C4-2B (cell line): ENCODE measurements around the gene FAM9C.

Source experiments
- H3K27ac ChIP-seq: fragments of 450-650 bp; 2 replicates; pipeline ENCODE4 v1.5.1; 2017
- ZFX ChIP-seq: fragments of 450-650 bp; IDR thresholded peaks from 2 replicates; pipeline ENCODE4 v1.6.1; 2017
- TF ChIP-seq, protein P1 (sequence below): fragments of 450-650 bp; conservative IDR thresholded peaks from 2 replicates; pipeline ENCODE4 v1.5.1; 2017; ENCODE audit warnings: mild to moderate bottlenecking

The FAM9C gene

GRCh38 chrX:13080128-13080795, 35.8 kb upstream of the FAM9C start:
- TF ChIP-seq, protein P1, sequence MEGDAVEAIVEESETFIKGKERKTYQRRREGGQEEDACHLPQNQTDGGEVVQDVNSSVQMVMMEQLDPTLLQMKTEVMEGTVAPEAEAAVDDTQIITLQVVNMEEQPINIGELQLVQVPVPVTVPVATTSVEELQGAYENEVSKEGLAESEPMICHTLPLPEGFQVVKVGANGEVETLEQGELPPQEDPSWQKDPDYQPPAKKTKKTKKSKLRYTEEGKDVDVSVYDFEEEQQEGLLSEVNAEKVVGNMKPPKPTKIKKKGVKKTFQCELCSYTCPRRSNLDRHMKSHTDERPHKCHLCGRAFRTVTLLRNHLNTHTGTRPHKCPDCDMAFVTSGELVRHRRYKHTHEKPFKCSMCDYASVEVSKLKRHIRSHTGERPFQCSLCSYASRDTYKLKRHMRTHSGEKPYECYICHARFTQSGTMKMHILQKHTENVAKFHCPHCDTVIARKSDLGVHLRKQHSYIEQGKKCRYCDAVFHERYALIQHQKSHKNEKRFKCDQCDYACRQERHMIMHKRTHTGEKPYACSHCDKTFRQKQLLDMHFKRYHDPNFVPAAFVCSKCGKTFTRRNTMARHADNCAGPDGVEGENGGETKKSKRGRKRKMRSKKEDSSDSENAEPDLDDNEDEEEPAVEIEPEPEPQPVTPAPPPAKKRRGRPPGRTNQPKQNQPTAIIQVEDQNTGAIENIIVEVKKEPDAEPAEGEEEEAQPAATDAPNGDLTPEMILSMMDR, result no peak
- no peak for TF ChIP-seq ZFX
- no peak overlapping the region for H3K27ac ChIP-seq

DNA sequence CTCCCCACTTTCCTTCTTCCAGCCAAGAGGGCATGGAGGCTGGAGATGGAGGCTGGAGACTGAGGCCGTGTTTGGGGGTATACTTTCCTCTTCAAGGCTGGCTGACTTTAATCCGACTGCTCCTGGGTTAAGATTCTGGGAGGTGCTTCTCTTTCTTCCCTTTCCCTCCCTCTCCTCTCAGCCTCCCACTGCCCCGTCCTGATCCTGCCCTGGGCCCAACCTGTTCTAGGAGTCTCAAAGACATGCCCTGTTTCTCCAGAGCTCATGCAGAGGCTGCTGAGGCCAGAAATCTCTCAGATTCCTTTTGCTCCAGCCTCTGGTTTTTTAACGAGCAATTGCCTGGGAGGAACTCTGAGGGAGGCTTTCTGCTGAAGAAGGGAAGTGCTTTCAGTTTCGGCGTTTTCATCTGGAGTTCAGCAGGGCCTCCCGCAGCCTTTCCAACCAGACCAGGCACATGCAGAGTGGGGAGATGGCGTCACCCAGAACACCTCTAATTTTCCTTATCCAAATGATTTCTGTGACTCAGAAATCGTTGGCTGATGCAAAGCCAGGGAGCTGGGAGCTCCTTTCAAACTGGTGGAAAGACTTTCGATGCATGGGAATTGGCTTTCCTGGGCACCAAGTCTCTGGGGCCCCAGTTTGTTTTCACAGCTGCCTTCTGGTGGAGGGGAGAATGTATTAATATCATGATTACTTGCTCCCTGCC, 34.5 kb upstream of the FAM9C start:
- no peak overlapping the region for H3K27ac ChIP-seq
- TF ChIP-seq, protein P1, result no peak
- no peak for TF ChIP-seq ZFX

GRCh38 chrX:13077168-13077567, 32.7 kb upstream of the FAM9C start:
- TF ChIP-seq, protein P1, result no peak
- no peak for TF ChIP-seq ZFX
- no peak overlapping the region for H3K27ac ChIP-seq

GRCh38 chrX:13076176-13076961, 31.9 kb upstream of the FAM9C start:
- TF ChIP-seq, protein P1, result no peak
- TF ChIP-seq ZFX, result no peak
- H3K27ac ChIP-seq, result no peak overlapping the region

DNA sequence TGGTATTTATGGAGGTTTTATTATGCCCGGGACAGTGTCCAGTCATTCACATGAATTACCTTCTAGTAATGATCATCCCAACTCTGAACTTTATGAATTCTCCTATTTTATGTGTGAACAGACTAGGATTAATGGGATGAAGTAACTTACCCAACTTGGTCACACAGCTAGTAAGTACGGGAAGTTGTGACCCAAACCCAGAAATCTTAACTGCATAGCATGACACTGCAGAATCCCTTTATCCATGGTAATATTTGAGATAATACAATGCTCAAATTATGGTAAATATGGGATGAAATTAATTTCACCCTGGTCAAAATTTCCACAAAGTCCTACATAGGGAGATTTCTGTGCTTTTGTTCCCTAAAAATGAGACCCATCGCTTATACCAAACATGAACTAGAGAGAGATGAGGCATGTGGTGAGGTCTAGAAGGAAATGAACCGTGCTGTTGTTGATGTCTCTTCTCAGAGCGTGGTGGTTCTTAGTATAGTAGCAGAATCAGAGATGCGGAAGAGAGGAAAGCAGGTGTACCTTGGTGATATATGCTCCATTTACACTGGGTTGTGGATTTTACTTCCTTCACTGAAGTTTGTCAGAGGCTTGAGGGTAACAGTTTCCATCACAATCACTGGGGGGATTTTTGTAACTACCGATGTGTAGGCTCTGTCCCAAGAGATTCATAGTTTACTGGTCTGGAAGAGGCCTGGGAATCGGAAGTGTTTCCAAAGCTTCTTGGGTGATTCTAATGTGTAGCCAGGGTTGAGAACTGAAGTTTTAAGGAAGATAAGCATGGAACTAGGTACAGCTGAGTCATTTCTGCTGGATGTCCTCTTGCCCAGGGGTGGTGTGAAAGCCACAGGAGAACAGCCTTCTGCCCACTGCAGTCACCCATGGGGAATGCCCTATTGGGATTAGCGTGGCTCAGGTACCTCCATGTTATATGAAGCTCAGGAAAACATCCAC, 30.2 kb upstream of the FAM9C start:
- H3K27ac ChIP-seq, result no peak overlapping the region
- TF ChIP-seq ZFX, result no peak
- TF ChIP-seq, protein P1, result no peak

GRCh38 chrX:13069771-13070416, 25.5 kb upstream of the FAM9C start:
- no peak overlapping the region for H3K27ac ChIP-seq
- TF ChIP-seq, protein P1, result no peak
- no peak for TF ChIP-seq ZFX
